Spleen (tissue), 7 donors: Measurements from ENCODE around the gene PCDHA2.

Source experiments
- CTCF ChIP-seq, 11 experiments: fragments of 200-600 bp in 7 of 11; fragments of 450-650 bp in 4 of 11; sonication (generic) in 4 of 11; IDR thresholded peaks in 8 of 11; conservative IDR thresholded peaks in 3 of 11; 1 replicate in 7 of 11; 2 replicates in 4 of 11; pipeline versions ENCODE4 v1.4.0 to v1.8.0; 2016 to 2021; ENCODE audit warnings: antibody characterized with exemption in 11 of 11, inconsistent platforms in 4 of 11, mild to moderate bottlenecking in 1 of 11
- POLR2A ChIP-seq, 3 donors: fragments of 450-650 bp; IDR thresholded peaks; one replicate each; pipeline ENCODE4 v1.5.1; 2017; ENCODE audit warnings: antibody characterized with exemption in 3 of 3, mild to moderate bottlenecking in 1 of 3
- POLR2AphosphoS5 ChIP-seq, 3 donors: sonication (generic); formaldehyde crosslinking; IDR thresholded peaks; one replicate each; pipeline ENCODE4 v1.5.1; 2017; ENCODE audit warnings: antibody characterized with exemption in 3 of 3
- donor health status: DM: no; HTN: no; CAD: no; lungs with moderate emphysema.
- donor health status: DM: no; HTN: no; CAD: no.
- donor health status: DM: no; HTN: no; CAD: no.

DNA sequence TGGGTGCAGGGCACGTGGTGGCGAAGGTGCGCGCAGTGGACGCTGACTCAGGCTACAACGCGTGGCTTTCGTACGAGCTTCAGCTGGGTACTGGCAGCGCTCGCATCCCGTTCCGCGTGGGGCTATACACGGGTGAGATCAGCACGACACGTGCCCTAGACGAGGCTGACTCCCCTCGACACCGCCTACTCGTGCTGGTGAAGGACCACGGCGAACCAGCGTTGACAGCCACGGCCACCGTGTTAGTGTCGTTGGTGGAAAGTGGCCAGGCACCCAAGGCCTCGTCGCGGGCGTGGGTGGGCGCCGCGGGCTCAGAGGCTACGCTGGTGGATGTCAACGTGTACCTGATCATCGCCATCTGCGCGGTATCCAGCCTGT, 2.1 kb downstream of the PCDHA2 start:
- TF ChIP-seq POLR2AphosphoS5 (IDR thresholded peaks at IDR 0.05) (no peak), POLR2A (IDR thresholded peaks at IDR 0.05) (no peak), CTCF (IDR thresholded peaks at IDR 0.05 in 8 of 11, conservative IDR thresholded peaks at IDR 0.05 in 3 of 11) (no peak)
